GM12878 (cell line): ENCODE measurements around the gene C4orf36. TPM values are rescaled to one million over a fixed set of nuclear protein-coding genes. Genes with fewer than 3 reads are reported as not detected.

Experiments used
- EGR1 ChIP-seq, 2 experiments: IDR thresholded peaks; 1 replicate in 1 of 2; 2 replicates in 1 of 2; pipeline ENCODE4 v1.6.1; 2011 to 2012; ENCODE audit warnings: low read depth in 2 of 2, low read length in 2 of 2, borderline replicate concordance in 1 of 2, mild to moderate bottlenecking in 1 of 2, moderate library complexity in 1 of 2
- EP300 ChIP-seq, 2 experiments: fragments of 150-350 bp in 1 of 2; IDR thresholded peaks; 2 replicates each; pipeline ENCODE4 v1.6.1; 2011 to 2012; ENCODE audit warnings: low read depth in 2 of 2, low read length in 2 of 2, borderline replicate concordance in 1 of 2, improper control_type of control experiment in 1 of 2, inconsistent platforms in 1 of 2; ENCODE audit not compliant: control insufficient read depth in 1 of 2
- NR2C1 ChIP-seq: fragments of 450-650 bp; IDR thresholded peaks from 2 replicates; pipeline ENCODE4 v1.6.1; 2017; ENCODE audit warnings: antibody characterized with exemption, mild to moderate bottlenecking, moderate library complexity
- NR2C2 ChIP-seq: IDR thresholded peaks from 2 replicates; pipeline ENCODE4 v1.6.1; 2011; ENCODE audit warnings: borderline replicate concordance, low read depth; ENCODE audit not compliant: control insufficient read depth, insufficient read length
- PML ChIP-seq: IDR thresholded peaks from 2 replicates; pipeline ENCODE4 v1.6.1; 2012; ENCODE audit warnings: low read length, inconsistent platforms
- POU2F2 ChIP-seq: IDR thresholded peaks from 3 replicates; pipeline ENCODE4 v1.6.1; 2011; ENCODE audit warnings: low read depth, mild to moderate bottlenecking, low read length, borderline replicate concordance
- STAT1 ChIP-seq: fragments of 450-650 bp; conservative IDR thresholded peaks from 2 replicates; pipeline ENCODE4 v1.6.1; 2014; ENCODE audit warnings: antibody characterized with exemption, mild to moderate bottlenecking
- SUZ12 ChIP-seq: fragments of 200-600 bp; sonication (generic); IDR thresholded peaks from one replicate; pipeline ENCODE4 v1.6.1; 2018; ENCODE audit warnings: antibody characterized with exemption, mild to moderate bottlenecking; ENCODE audit not compliant: unreplicated experiment
- USF2 ChIP-seq: IDR thresholded peaks from 2 replicates; pipeline ENCODE4 v1.6.1; 2011; ENCODE audit warnings: low read depth, low read length, improper control_type of control experiment, borderline replicate concordance
- ZBTB11 ChIP-seq: fragments of 450-650 bp; formaldehyde crosslinking; IDR thresholded peaks from 2 replicates; pipeline ENCODE4 v1.5.0; 2022; ENCODE audit warnings: mild to moderate bottlenecking, missing genetic modification characterization
- polyA plus RNA-seq, 11 experiments: library from polyadenylated mRNA; depleted of rRNA in 4 of 11; unstranded in 6 of 11; stranded (reverse) in 5 of 11; fragments of >200 nt; fragmentation: Nextera tagmentation in 4 of 11; fragmentation: Illumina TruSeq in 1 of 11; extraction: Ambion mirVana in 4 of 11; extraction: Trizol in 1 of 11; gene quantifications; 1 replicate in 1 of 11; 2 replicates in 10 of 11; pipeline versions ENCODE4 v1.2.1 to v1.2.3, GENCODE V29; 2011 to 2016; ENCODE audit warnings: inconsistent platforms in 2 of 11, missing spikeins in 2 of 11, low read depth in 1 of 11
- total RNA-seq, 4 experiments: library from RNA; depleted of rRNA in 3 of 4; stranded (reverse); fragments of >200 nt in 3 of 4; fragmentation: Illumina TruSeq in 1 of 4; extraction: Trizol in 1 of 4; gene quantifications; 2 replicates each; pipeline versions ENCODE4 v1.2.1 to v1.2.3, GENCODE V29; 2013 to 2021

C4orf36 gene
- total and polyA plus RNA-seq, 10 of the 15 experiments (the other 5 are each of a cell fraction or from before 2014, with no cell fraction given) = 0.35 to 2.7 (median 1.3) TPM; not detected in 2

GRCh38 chr4:86846921-86847320 lies 45.3 kb downstream of the C4orf36 start (continued):
- no peak for TF ChIP-seq ZBTB11
- no peak for TF ChIP-seq PML
- TF ChIP-seq STAT1 = no peak
- no peak for TF ChIP-seq NR2C2
- TF ChIP-seq SUZ12 = no peak
- TF ChIP-seq USF2 = no peak
- TF ChIP-seq EP300 (IDR thresholded peaks at IDR 0.05; ENCODE audit: borderline replicate concordance in 1 of 2, control insufficient read depth in 1 of 2, low read depth in 2 of 2, low read length in 2 of 2) = no peak
- TF ChIP-seq POU2F2 = no peak
- TF ChIP-seq EGR1 (IDR thresholded peaks at IDR 0.05; ENCODE audit: borderline replicate concordance in 1 of 2, low read depth in 2 of 2, low read length in 2 of 2) = no peak
- TF ChIP-seq NR2C1 = no peak
